HL-60/S4 treated with phorbol 12-myristate 13-acetate at 8.2 ng/mL for 4 days and 3 days (cell line): Measurements from ENCODE around the gene CAPRIN2.

Source experiments
- in situ Hi-C: fragments of 300-500 bp; cut with MboI; formaldehyde crosslinking; loops from 2 replicates; pipeline ENCODE4 v1.15.0; 2022; ENCODE audit warnings: low sequenced_read_pairs

The CAPRIN2 gene

GRCh38 chr12:30763053-30763452 lies 8.3 kb upstream of the CAPRIN2 start:
- in situ Hi-C loops = no loop called here

- in situ Hi-C loops = no loop called here
Observed at GRCh38 chr12:30761730-30762129, 7.0 kb upstream of the CAPRIN2 start.

GRCh38 chr12:30757316-30757715 lies 2.6 kb upstream of the CAPRIN2 start:
- in situ Hi-C loops = no loop called here

- in situ Hi-C loops = no loop called here
Observed at GRCh38 chr12:30756074-30756473, 1.3 kb upstream of the CAPRIN2 start.

- in situ Hi-C loops = no loop called here
Observed at GRCh38 chr12:30755395-30755762, 628 bp upstream of the CAPRIN2 start.

DNA sequence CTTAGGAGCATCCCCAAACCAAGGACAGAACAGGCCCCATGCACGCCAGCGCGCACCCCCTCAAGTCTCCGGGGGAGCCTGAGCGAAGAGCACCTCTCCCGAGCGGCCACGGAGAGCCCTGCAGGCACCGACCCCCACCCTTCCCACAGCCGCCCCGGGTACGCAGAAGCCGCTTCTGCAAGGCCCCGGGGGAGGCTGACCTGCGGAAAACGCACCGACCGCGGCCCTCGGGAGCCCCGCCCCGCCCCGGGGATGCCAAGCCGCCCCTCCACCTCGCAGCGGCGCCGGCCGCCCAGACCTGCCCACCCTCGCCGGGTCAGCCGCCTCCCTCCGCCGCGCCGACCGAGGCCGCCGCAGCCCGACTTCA lies 385 bp downstream of the CAPRIN2 start:
- in situ Hi-C loops = no loop called here

GRCh38 chr12:30753751-30754382 lies 884 bp downstream of the CAPRIN2 start:
- in situ Hi-C loops = no loop called here

- in situ Hi-C loops = no loop called here
Observed at GRCh38 chr12:30753233-30753632, 1.5 kb downstream of the CAPRIN2 start.

GRCh38 chr12:30752255-30752654 lies 2.5 kb downstream of the CAPRIN2 start:
- in situ Hi-C loops = no loop called here

DNA sequence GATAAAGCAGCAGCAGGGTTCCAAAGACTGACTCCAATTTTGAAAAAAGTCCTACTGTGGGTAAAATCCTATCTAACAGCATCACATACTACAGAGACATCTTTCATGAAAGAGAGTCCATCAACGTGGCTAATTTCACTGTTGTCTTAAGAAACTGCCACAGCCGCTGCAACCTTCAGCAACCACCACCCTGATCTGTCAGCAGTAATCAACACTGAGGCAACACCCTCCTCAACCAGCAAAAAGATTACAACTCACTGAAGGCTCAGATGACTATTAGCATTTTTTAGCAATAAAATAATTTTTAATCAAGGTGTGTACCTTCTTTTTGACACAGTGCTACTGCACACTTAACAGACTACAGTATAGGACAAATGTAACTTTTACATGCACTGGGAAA lies 6.6 kb downstream of the CAPRIN2 start:
- in situ Hi-C loops = no loop called here

DNA sequence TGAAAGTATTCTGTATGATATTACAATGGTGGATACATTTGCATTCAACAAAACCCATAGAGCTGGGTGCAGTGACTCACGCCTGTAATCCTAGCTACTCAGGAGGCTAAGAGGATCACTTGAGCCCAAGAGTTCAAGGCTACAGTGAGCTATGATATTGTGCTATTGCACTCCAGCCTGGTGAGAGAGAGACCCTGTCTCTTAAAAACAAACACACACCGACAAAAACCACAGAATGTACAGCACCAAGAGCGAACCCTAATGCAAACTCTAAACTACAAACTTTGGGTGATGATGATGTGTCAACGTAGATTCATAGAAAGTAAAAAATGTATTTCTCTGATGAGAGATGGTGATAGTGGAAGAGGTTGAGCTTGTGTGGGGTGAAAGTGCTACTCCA lies 8.6 kb downstream of the CAPRIN2 start:
- in situ Hi-C loops = no loop called here

DNA sequence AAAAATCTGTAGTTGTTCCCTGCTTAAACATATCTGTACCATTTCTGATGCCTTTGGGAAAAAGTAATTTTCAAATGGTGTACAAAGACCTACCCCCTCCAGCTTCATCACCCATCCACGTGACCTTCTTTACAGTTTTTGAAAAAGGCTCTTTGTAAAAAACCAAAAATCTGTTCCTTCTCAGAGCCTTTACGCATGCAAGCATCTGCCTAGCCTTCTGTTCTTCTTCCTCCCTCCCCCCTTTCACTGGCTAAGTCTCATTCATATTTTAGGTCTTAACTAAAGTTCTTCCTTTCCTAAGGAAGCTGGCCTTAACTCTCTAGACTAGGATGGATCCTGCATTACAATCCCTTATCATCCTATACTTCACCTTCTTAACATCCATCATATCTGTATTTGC lies 10.4 kb downstream of the CAPRIN2 start:
- in situ Hi-C loops = no loop called here

DNA sequence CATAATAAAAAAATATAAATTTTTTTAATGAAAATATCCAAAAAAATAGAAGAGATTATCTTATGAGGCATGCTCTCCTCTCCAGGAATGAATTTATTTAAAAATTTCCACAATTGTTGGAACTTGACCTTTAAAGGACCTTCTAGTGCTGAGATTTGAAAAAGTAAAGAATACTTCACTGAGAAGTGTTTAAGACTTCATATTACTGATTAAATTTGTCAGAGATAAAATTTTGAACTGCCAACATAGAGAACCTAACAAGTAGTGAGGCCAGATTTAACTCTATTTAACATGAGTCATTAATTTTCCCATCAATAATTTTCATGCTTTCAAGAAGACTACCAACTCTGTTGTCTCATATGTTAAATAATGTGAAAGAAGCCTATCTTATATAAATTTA lies 14.5 kb downstream of the CAPRIN2 start:
- in situ Hi-C loops = no loop called here

DNA sequence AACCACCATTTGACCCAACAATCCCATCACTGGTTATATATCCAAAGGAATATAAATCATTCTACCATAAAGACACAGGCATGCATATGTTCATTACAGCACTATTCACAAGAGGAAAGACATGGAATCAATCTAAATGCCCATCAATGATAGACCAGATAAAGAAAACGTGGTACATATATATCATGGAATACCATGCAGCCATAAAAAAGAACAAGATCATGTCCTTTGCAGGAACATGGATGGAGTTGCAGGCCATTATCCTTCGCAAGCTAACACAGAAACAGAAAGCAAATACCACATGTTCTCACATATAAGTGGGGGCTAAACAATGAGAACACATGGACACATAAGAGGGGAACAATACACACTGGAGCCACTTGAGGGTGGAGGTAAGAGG lies 15.7 kb downstream of the CAPRIN2 start:
- in situ Hi-C loops = no loop called here

DNA sequence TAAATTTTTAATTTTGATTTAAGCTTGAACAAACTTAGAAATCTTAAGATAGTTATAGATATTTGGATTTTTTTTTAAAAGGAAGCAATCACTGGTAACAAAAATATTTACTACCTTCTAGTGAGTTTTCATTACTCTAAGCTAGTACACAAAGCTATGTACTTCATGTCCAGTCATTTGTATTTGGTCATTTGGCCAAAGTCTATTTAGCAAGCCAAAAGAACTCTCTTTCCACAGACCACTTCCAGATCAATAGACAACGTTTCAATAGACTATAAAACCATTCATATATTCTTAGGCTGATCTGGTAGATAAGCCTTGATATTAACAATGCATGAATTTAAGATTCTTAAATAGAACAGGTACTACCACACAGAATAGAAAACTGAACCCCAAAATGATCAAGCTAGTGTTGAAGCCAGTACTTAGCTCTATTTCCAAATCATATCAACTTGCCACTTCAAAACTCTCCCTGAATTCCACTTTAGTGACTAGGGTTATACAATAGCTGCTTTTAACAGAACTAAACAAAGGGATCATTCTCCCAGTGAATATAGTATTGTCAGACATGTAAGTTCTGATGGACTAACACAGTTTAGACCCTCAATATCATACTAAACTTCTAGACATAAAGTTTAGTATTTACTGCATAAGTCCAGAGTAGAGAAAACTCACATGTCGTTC lies 21.7 kb downstream of the CAPRIN2 start:
- in situ Hi-C loops = no loop called here

DNA sequence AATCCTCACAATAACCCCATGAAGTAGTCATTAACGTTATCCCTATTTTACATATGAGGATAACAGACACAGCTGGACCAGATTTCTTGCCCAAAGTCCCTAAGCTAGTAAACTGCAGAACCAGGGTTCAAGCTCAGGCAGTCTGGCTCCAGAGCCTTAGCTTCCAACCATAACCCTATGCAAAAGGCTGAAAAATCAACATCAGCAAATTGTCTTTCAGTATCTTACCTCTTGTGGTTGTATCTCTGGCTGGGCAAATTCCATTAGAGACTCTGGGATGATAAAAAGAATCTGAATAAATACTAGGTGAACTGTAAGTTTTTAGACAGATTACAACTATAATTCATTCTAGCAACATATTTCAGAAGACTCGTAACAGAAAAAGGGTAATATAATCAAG lies 24.7 kb downstream of the CAPRIN2 start:
- in situ Hi-C loops = no loop called here

DNA sequence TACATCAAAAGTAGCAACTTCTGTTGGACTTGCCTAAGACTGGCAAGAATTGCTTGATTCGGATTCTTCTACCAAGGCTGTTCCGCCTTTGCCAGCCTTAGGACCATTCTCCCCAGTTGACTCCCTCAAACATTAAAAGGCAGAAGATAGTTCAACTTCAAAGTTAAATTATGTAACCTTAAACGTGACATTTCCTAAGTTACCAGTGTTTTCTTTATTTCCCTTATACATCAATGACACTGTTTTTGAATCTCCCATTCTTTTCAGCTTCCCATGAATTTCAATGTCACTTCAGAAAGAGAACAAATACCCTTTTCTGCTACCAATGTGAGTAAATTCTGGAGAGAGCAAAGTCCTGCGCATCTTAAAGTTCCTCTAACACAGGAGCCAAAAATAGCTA lies 25.2 kb downstream of the CAPRIN2 start:
- in situ Hi-C loops = no loop called here

DNA sequence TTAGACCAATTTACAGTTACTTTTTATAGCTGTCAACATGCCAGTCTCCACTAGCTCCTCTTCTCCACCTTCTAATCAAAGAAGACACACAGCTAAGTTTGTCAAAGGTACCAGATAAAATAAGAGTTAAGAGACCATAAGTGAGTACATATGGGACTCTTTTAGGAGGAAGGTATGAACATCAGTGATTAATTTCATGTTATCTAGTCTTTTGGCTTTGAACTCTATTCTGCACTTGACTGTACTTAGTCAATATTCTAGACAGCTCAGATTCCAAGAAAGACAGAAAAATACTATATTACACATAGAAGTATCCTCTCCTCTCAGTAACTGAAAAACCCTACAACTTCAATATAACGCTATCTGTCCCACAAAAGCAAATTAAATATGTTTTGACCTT lies 28.1 kb downstream of the CAPRIN2 start:
- in situ Hi-C loops = no loop called here

- in situ Hi-C loops = no loop called here
Observed at GRCh38 chr12:30725739-30726138, 29.0 kb downstream of the CAPRIN2 start.

DNA sequence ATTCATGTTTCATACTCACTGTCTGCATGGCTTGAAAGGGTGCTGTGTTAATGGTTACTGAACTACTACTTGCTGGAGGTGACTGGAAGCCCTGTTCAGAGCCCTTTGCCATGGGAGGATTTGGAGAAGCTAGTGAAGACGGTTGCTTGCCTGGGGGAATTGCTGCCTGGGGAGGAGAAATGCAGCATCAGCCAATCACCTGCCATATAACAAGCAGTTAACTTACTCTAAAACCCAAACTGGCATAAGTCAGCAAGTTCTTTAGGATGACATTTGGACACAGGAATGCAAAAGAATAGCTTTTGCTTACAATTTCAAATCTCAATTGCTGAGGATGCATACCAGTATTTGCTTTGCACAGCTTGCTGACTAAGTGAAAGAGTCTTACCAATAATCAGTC lies 35.7 kb downstream of the CAPRIN2 start:
- in situ Hi-C loops = no loop called here

GRCh38 chr12:30707613-30708342 lies 47.0 kb downstream of the CAPRIN2 start:
- in situ Hi-C loops = no loop called here

DNA sequence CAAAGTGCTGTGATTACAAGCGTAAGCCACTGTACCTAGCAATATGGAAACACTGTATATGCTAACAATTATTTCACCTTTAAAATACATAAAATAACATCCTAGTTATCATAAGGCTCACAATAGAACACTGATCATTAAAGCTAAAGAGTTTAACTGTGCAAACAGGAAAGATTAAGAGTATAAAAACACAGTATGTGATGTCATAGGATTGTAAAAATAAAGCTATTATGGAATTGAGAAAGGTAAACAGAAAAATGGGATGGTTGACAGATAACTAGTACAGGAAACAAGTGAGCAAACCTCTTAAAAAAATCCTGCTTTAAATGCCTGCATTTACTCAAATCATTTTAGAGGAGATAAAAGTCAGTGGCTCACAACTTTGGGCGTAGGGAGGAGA lies 48.3 kb downstream of the CAPRIN2 start:
- in situ Hi-C loops = no loop called here
